GM12878 (cell line): ENCODE results near the gene RCN1. TPM values are rescaled to one million over a fixed set of nuclear protein-coding genes. Genes with fewer than 3 reads are reported as not detected.

ENCODE experiments used
- BACH1 ChIP-seq: fragments of 450-650 bp; IDR thresholded peaks from 2 replicates; pipeline ENCODE4 v1.6.1; 2017; ENCODE audit warnings: mild to moderate bottlenecking, borderline replicate concordance
- EP300 ChIP-seq, 2 experiments: fragments of 150-350 bp in 1 of 2; IDR thresholded peaks; 2 replicates each; pipeline ENCODE4 v1.6.1; 2011 to 2012; ENCODE audit warnings: low read depth in 2 of 2, low read length in 2 of 2, borderline replicate concordance in 1 of 2, improper control_type of control experiment in 1 of 2, inconsistent platforms in 1 of 2; ENCODE audit not compliant: control insufficient read depth in 1 of 2
- GABPA ChIP-seq: IDR thresholded peaks from 2 replicates; pipeline ENCODE4 v1.6.1; 2014; ENCODE audit warnings: antibody characterized with exemption, low read depth, mild to moderate bottlenecking, inconsistent platforms
- HDAC6 ChIP-seq: fragments of 200-600 bp; sonication (generic); IDR thresholded peaks from one replicate; pipeline ENCODE4 v1.8.0; 2017; ENCODE audit warnings: antibody characterized with exemption; ENCODE audit not compliant: unreplicated experiment
- JUNB ChIP-seq: IDR thresholded peaks from 2 replicates; pipeline ENCODE4 v1.6.1; 2016; ENCODE audit warnings: antibody characterized with exemption, mild to moderate bottlenecking
- NFYB ChIP-seq: IDR thresholded peaks from 2 replicates; pipeline ENCODE4 v1.6.1; 2011; ENCODE audit warnings: low read depth, mild to moderate bottlenecking, low read length, improper control_type of control experiment, moderate library complexity; ENCODE audit not compliant: insufficient read depth
- PKNOX1 ChIP-seq: fragments of 450-650 bp; IDR thresholded peaks from 2 replicates; pipeline ENCODE4 v1.6.1; 2016; ENCODE audit warnings: mild to moderate bottlenecking
- RAD51 ChIP-seq: fragments of 450-650 bp; IDR thresholded peaks from 2 replicates; pipeline ENCODE4 v1.6.1; 2016; ENCODE audit warnings: moderate library complexity, mild to moderate bottlenecking, inconsistent platforms
- RUNX3 ChIP-seq: IDR thresholded peaks from 2 replicates; pipeline ENCODE4 v1.6.1; 2012; ENCODE audit warnings: low read length, inconsistent platforms
- STAT1 ChIP-seq: fragments of 450-650 bp; conservative IDR thresholded peaks from 2 replicates; pipeline ENCODE4 v1.6.1; 2014; ENCODE audit warnings: antibody characterized with exemption, mild to moderate bottlenecking
- STAT3 ChIP-seq: IDR thresholded peaks from 2 replicates; pipeline ENCODE4 v1.6.1; 2011; ENCODE audit warnings: low read depth, low read length, improper control_type of control experiment
- TARDBP ChIP-seq: IDR thresholded peaks from 2 replicates; pipeline ENCODE4 v1.6.1; 2016; ENCODE audit warnings: borderline replicate concordance
- ZBTB40 ChIP-seq: fragments of 450-650 bp; IDR thresholded peaks from 2 replicates; pipeline ENCODE4 v1.6.1; 2016; ENCODE audit warnings: mild to moderate bottlenecking, moderate library complexity, borderline replicate concordance
- ZNF24 ChIP-seq: fragments of 450-650 bp; IDR thresholded peaks from 2 replicates; pipeline ENCODE4 v1.6.1; 2017; ENCODE audit warnings: antibody characterized with exemption, mild to moderate bottlenecking
- ZNF592 ChIP-seq: fragments of 450-650 bp; IDR thresholded peaks from 2 replicates; pipeline ENCODE4 v1.6.1; 2017; ENCODE audit warnings: mild to moderate bottlenecking, moderate library complexity
- polyA plus RNA-seq, 11 experiments: library from polyadenylated mRNA; depleted of rRNA in 4 of 11; unstranded in 6 of 11; stranded (reverse) in 5 of 11; fragments of >200 nt; fragmentation: Nextera tagmentation in 4 of 11; fragmentation: Illumina TruSeq in 1 of 11; extraction: Ambion mirVana in 4 of 11; extraction: Trizol in 1 of 11; gene quantifications; 1 replicate in 1 of 11; 2 replicates in 10 of 11; pipeline versions ENCODE4 v1.2.1 to v1.2.3, GENCODE V29; 2011 to 2016; ENCODE audit warnings: inconsistent platforms in 2 of 11, missing spikeins in 2 of 11, low read depth in 1 of 11
- total RNA-seq, 4 experiments: library from RNA; depleted of rRNA in 3 of 4; stranded (reverse); fragments of >200 nt in 3 of 4; fragmentation: Illumina TruSeq in 1 of 4; extraction: Trizol in 1 of 4; gene quantifications; 2 replicates each; pipeline versions ENCODE4 v1.2.1 to v1.2.3, GENCODE V29; 2013 to 2021
- TF ChIP-seq, protein P1 (sequence below): fragments of 450-650 bp; IDR thresholded peaks from 2 replicates; pipeline ENCODE4 v1.6.1; 2016; ENCODE audit warnings: mild to moderate bottlenecking
- TF ChIP-seq, protein P2 (sequence below): IDR thresholded peaks from 2 replicates; pipeline ENCODE4 v1.6.1; 2011; ENCODE audit warnings: mild to moderate bottlenecking, low read depth, low read length, moderate library complexity; ENCODE audit not compliant: insufficient replicate concordance
- TF ChIP-seq, protein P3 (sequence below): IDR thresholded peaks from 2 replicates; pipeline ENCODE4 v1.6.1; 2011; ENCODE audit warnings: low read depth, mild to moderate bottlenecking, low read length, moderate library complexity, borderline replicate concordance; ENCODE audit errors: extremely low read depth

RCN1 gene
- total and polyA plus RNA-seq, 10 of the 15 experiments (the other 5 are each of a cell fraction or from before 2014, with no cell fraction given), result 17.6 to 76.7 (median 56.4) TPM

GRCh38 chr11:32087597-32087996, 3.3 kb upstream of the RCN1 start (continued):
- TF ChIP-seq, protein P1, sequence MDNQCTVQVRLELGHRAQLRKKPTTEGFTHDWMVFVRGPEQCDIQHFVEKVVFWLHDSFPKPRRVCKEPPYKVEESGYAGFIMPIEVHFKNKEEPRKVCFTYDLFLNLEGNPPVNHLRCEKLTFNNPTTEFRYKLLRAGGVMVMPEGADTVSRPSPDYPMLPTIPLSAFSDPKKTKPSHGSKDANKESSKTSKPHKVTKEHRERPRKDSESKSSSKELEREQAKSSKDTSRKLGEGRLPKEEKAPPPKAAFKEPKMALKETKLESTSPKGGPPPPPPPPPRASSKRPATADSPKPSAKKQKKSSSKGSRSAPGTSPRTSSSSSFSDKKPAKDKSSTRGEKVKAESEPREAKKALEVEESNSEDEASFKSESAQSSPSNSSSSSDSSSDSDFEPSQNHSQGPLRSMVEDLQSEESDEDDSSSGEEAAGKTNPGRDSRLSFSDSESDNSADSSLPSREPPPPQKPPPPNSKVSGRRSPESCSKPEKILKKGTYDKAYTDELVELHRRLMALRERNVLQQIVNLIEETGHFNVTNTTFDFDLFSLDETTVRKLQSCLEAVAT, result no peak
- TF ChIP-seq GABPA (no peak), STAT1 (no peak), ZNF24 (no peak), RAD51 (peak; percentile 56; the same call in 1 of the 2 replicates), RUNX3 (peak; percentile 50), TARDBP (no peak), EP300 (IDR thresholded peaks at IDR 0.05; ENCODE audit: borderline replicate concordance in 1 of 2, control insufficient read depth in 1 of 2, low read depth in 2 of 2, low read length in 2 of 2) (0 out of 4 replicates have a peak, but pooled peaks of 1 of the 2 experiments have one; percentile 7), ZNF592 (no peak), STAT3 (no peak), BACH1 (no peak), ZBTB40 (no peak), NFYB (peak; percentile 89), HDAC6 (no peak), PKNOX1 (peak; percentile 29; the same call in 1 of the 2 replicates), JUNB (no peak)
- TF ChIP-seq, protein P2, sequence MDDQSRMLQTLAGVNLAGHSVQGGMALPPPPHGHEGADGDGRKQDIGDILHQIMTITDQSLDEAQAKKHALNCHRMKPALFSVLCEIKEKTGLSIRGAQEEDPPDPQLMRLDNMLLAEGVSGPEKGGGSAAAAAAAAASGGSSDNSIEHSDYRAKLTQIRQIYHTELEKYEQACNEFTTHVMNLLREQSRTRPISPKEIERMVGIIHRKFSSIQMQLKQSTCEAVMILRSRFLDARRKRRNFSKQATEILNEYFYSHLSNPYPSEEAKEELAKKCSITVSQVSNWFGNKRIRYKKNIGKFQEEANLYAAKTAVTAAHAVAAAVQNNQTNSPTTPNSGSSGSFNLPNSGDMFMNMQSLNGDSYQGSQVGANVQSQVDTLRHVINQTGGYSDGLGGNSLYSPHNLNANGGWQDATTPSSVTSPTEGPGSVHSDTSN, result no peak
- TF ChIP-seq, protein P3, sequence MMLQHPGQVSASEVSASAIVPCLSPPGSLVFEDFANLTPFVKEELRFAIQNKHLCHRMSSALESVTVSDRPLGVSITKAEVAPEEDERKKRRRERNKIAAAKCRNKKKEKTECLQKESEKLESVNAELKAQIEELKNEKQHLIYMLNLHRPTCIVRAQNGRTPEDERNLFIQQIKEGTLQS, result no peak
